GM12878 (cell line): ENCODE measurements around the gene PRAF2.

Experiments
- CTCF ChIP-seq, 3 experiments: IDR thresholded peaks in 2 of 3; conservative IDR thresholded peaks in 1 of 3; 2 replicates each; pipeline ENCODE4 v1.5.1; 2011; ENCODE audit warnings: low read depth in 3 of 3, low read length in 3 of 3, mild to moderate bottlenecking in 3 of 3, control low read depth in 2 of 3, moderate library complexity in 2 of 3, inconsistent platforms in 1 of 3, mixed read lengths in 1 of 3; ENCODE audit not compliant: control insufficient read depth in 2 of 3, insufficient read depth in 1 of 3; ENCODE audit errors: extremely low read depth in 1 of 3
- RCOR1 ChIP-seq: conservative IDR thresholded peaks from 2 replicates; pipeline ENCODE4 v1.6.1; 2012; ENCODE audit warnings: low read depth, low read length, improper control_type of control experiment
- TAF1 ChIP-seq: IDR thresholded peaks from 2 replicates; pipeline ENCODE4 v1.6.1; 2011; ENCODE audit warnings: mild to moderate bottlenecking, low read depth, low read length, borderline replicate concordance

GRCh38 chrX:49101629-49101984 lies 27.8 kb upstream of the PRAF2 start:
- no peak for TF ChIP-seq RCOR1
- no peak for TF ChIP-seq CTCF (IDR thresholded peaks at IDR 0.05 in 2 of 3, conservative IDR thresholded peaks at IDR 0.05 in 1 of 3; ENCODE audit: control insufficient read depth in 2 of 3, extremely low read depth in 1 of 3, insufficient read depth in 1 of 3, low read depth in 3 of 3, low read length in 3 of 3)
- TF ChIP-seq TAF1 = no peak
